Panc1 (cell line): ENCODE measurements around the gene GALNTL6. TPM values are rescaled to one million over a fixed set of nuclear protein-coding genes. Genes with fewer than 3 reads are reported as not detected.

Experiments
- ATAC-seq: fragments of 200-7000 bp; cut with Tn5 transposase; 2 replicates; pipeline ENCODE4 v1.9.1; 2020; ENCODE audit warnings: mild to moderate bottlenecking, moderate library complexity
- BruUV-seq: library from RNA; stranded (reverse); fragments of 400-500 nt; replicated peaks from 2 replicates; lab custom pipeline; 2021; lab: Mats Ljungman, UMichigan
- CTCF ChIA-PET: fragments of 300-600 bp; sonication (Branson Sonifier 250); formaldehyde crosslinking; loops from one replicate; lab custom pipeline; 2022; ENCODE audit warnings: antibody characterized with exemption; lab: Charles Lee
- POLR2A ChIA-PET: fragments of 300-600 bp; sonication (Branson Sonifier 250); formaldehyde crosslinking; loops from one replicate; lab custom pipeline; 2022; ENCODE audit warnings: antibody characterized with exemption; lab: Charles Lee
- DNase-seq: peaks from one replicate; pipeline ENCODE4 v3.0.0-alpha.2; 2010; ENCODE audit warnings: low read depth, low spot score
- H3K27ac ChIP-seq: 2 replicates; pipeline ENCODE4 v1.5.1; 2011; ENCODE audit warnings: mild to moderate bottlenecking, low read length, inconsistent platforms
- H3K27me3 ChIP-seq: fragments of 200-500 bp; sonication (Bioruptor generic); 2 replicates; pipeline ENCODE4 v1.6.0; 2014; ENCODE audit warnings: low read length, inconsistent platforms; ENCODE audit not compliant: control insufficient read depth, insufficient read depth
- H3K36me3 ChIP-seq: fragments of 200-500 bp; sonication (Bioruptor generic); 2 replicates; pipeline ENCODE4 v1.5.1; 2014; ENCODE audit warnings: inconsistent platforms, mild to moderate bottlenecking, low read length, moderate library complexity; ENCODE audit not compliant: control insufficient read depth, insufficient read depth
- H3K4me1 ChIP-seq: 2 replicates; pipeline ENCODE4 v1.5.1; 2011; ENCODE audit warnings: inconsistent platforms, mild to moderate bottlenecking, low read length, moderate library complexity; ENCODE audit not compliant: control insufficient read depth, insufficient read depth
- H3K4me3 ChIP-seq, 2 experiments: 2 replicates each; pipeline ENCODE4 v1.5.1; 2011 to 2012; ENCODE audit warnings: low read depth in 2 of 2, low read length in 2 of 2, mild to moderate bottlenecking in 2 of 2, inconsistent platforms in 1 of 2, moderate library complexity in 1 of 2
- H3K9me3 ChIP-seq: fragments of 200-500 bp; sonication (Bioruptor generic); 2 replicates; pipeline ENCODE4 v1.5.1; 2014; ENCODE audit warnings: low read depth, mild to moderate bottlenecking, inconsistent platforms, low read length, moderate library complexity; ENCODE audit not compliant: control insufficient read depth, insufficient read depth
- POLR2AphosphoS5 ChIP-seq: IDR thresholded peaks from 2 replicates; pipeline ENCODE4 v1.6.1; 2012; ENCODE audit warnings: mild to moderate bottlenecking, low read depth, low read length, moderate library complexity
- SIN3A ChIP-seq: IDR thresholded peaks from 2 replicates; pipeline ENCODE4 v1.6.1; 2012; ENCODE audit warnings: low read depth, mild to moderate bottlenecking, low read length, moderate library complexity, borderline replicate concordance; ENCODE audit not compliant: insufficient read depth
- TCF7L2 ChIP-seq: IDR thresholded peaks from 2 replicates; pipeline ENCODE4 v1.6.1; 2011; ENCODE audit warnings: mild to moderate bottlenecking, low read depth, low read length, inconsistent platforms
- in situ Hi-C: cut with HindIII; loops from 2 replicates; pipeline ENCODE4 v1.10.0; 2016; ENCODE audit warnings: low sequenced_read_pairs, low pct_unique_long_range_greater_than_20kb
- intact Hi-C: fragments of 100-400 bp; cut with micrococcal nuclease; formaldehyde crosslinking; loops from one replicate; pipeline ENCODE4 v1.10.0; 2022; ENCODE audit not compliant: unreplicated experiment
- total RNA-seq: library from RNA; stranded (reverse); gene quantifications from one replicate; pipeline ENCODE4 v1.2.1, GENCODE V29; 2021; ENCODE audit not compliant: unreplicated experiment
- TF ChIP-seq, protein P1 (sequence below), 2 experiments: IDR thresholded peaks; 2 replicates each; pipeline ENCODE4 v1.6.1; 2011 to 2012; ENCODE audit warnings: low read depth in 2 of 2, control low read depth in 1 of 2, low read length in 1 of 2, mild to moderate bottlenecking in 1 of 2, moderate library complexity in 1 of 2; ENCODE audit not compliant: insufficient read depth in 1 of 2
- TF ChIP-seq, protein P2 (sequence below): fragments of 450-650 bp; IDR thresholded peaks from 2 replicates; pipeline ENCODE4 v1.5.1; 2017; ENCODE audit warnings: mild to moderate bottlenecking

The GALNTL6 gene
- total RNA-seq, 1 experiment from 2014 or later = not detected

DNA sequence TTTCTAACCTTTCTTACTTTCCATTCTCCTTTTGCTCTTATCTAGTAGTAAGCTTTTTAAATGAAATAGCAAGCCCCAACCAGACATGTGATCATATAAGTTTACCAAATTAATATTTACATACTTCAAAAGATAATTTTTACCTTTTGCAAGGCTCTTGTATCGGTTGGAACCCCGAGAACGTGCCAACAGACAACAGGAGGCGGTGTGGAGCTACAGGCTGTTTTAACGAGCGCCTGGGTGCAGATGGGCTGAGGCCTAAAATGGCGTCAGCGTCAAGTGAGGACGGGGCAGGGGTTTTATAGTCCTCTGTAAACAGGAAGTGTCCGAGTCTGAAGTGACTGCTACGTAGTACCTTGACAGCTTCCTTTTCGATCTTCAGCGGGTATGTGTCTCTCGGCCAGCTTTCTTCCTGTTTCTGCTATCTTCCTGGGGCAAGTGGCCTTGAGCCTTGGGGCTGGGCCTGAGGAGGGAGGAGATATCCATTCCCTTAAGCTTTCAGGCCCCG lies 342.7 kb downstream of the GALNTL6 start:
- Histone ChIP-seq H3K4me3 (no peak overlapping the region), H3K27ac (no peak overlapping the region), H3K36me3 (no peaks in the 10 kb centered on the region), H3K27me3 (no peaks in the 10 kb centered on the region), H3K4me1 (no peaks in the 10 kb centered on the region), H3K9me3 (no peaks in the 10 kb centered on the region)
- intact Hi-C loops = no loop called here
- ATAC-seq = no peak
- CTCF ChIA-PET = no interaction called here
- in situ Hi-C loops = no loop called here
- POLR2A ChIA-PET = no interaction called here
- TF ChIP-seq, protein P1, sequence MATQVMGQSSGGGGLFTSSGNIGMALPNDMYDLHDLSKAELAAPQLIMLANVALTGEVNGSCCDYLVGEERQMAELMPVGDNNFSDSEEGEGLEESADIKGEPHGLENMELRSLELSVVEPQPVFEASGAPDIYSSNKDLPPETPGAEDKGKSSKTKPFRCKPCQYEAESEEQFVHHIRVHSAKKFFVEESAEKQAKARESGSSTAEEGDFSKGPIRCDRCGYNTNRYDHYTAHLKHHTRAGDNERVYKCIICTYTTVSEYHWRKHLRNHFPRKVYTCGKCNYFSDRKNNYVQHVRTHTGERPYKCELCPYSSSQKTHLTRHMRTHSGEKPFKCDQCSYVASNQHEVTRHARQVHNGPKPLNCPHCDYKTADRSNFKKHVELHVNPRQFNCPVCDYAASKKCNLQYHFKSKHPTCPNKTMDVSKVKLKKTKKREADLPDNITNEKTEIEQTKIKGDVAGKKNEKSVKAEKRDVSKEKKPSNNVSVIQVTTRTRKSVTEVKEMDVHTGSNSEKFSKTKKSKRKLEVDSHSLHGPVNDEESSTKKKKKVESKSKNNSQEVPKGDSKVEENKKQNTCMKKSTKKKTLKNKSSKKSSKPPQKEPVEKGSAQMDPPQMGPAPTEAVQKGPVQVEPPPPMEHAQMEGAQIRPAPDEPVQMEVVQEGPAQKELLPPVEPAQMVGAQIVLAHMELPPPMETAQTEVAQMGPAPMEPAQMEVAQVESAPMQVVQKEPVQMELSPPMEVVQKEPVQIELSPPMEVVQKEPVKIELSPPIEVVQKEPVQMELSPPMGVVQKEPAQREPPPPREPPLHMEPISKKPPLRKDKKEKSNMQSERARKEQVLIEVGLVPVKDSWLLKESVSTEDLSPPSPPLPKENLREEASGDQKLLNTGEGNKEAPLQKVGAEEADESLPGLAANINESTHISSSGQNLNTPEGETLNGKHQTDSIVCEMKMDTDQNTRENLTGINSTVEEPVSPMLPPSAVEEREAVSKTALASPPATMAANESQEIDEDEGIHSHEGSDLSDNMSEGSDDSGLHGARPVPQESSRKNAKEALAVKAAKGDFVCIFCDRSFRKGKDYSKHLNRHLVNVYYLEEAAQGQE (IDR thresholded peaks at IDR 0.05; ENCODE audit: insufficient read depth in 1 of 2, low read depth in 2 of 2, low read length in 1 of 2) = no peak
- TF ChIP-seq POLR2AphosphoS5 = no peak
- TF ChIP-seq, protein P2, sequence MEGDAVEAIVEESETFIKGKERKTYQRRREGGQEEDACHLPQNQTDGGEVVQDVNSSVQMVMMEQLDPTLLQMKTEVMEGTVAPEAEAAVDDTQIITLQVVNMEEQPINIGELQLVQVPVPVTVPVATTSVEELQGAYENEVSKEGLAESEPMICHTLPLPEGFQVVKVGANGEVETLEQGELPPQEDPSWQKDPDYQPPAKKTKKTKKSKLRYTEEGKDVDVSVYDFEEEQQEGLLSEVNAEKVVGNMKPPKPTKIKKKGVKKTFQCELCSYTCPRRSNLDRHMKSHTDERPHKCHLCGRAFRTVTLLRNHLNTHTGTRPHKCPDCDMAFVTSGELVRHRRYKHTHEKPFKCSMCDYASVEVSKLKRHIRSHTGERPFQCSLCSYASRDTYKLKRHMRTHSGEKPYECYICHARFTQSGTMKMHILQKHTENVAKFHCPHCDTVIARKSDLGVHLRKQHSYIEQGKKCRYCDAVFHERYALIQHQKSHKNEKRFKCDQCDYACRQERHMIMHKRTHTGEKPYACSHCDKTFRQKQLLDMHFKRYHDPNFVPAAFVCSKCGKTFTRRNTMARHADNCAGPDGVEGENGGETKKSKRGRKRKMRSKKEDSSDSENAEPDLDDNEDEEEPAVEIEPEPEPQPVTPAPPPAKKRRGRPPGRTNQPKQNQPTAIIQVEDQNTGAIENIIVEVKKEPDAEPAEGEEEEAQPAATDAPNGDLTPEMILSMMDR = no peak
- TF ChIP-seq SIN3A = no peak
- no peak for TF ChIP-seq TCF7L2
- DNase-seq = no peak
- BruUV-seq = no TSS peak

DNA sequence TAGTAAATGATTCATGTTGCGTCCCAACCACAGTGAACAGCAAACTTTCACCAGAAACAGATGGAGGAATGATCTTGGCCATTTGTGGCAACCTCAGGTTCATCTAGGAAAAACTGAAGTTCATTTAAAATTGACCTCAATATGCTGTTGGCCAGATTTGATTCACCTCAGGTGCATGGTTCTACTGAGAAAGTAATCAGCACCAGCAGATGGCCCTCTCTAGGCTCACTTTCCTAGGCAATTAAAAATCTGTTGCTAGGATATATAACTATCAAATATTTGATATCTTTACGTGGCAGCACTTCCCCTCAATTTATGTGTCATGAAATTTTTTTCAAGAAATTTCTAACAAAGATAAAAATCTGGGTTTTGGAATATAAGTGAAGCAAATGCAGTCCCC lies 344.7 kb downstream of the GALNTL6 start:
- intact Hi-C loops (no loop called here), in situ Hi-C loops (no loop called here)
- Histone ChIP-seq H3K27ac (no peak overlapping the region), H3K9me3 (no peaks in the 10 kb centered on the region), H3K4me1 (no peaks in the 10 kb centered on the region), H3K4me3 (no peak overlapping the region), H3K36me3 (no peaks in the 10 kb centered on the region), H3K27me3 (no peaks in the 10 kb centered on the region)
- BruUV-seq = no TSS peak
- TF ChIP-seq, protein P1 (IDR thresholded peaks at IDR 0.05; ENCODE audit: insufficient read depth in 1 of 2, low read depth in 2 of 2, low read length in 1 of 2) = no peak
- TF ChIP-seq POLR2AphosphoS5 (no peak), SIN3A (no peak), TCF7L2 (no peak)
- TF ChIP-seq, protein P2 = no peak
- ATAC-seq (no peak), DNase-seq (no peak)
- POLR2A ChIA-PET = no interaction called here
- CTCF ChIA-PET = no interaction called here
